Uterus (tissue), 2 donors: ENCODE data around the gene VPS52.

Source experiments
- POLR2A ChIP-seq, 2 donors: fragments of 450-650 bp; IDR thresholded peaks; one replicate each; pipeline ENCODE4 v1.6.1; 2016; ENCODE audit warnings: antibody characterized with exemption in 2 of 2, mild to moderate bottlenecking in 1 of 2, moderate library complexity in 1 of 2
- TF ChIP-seq, protein P1 (sequence below), 4 experiments: fragments of 200-600 bp in 2 of 4; fragments of 450-650 bp in 2 of 4; sonication (generic) in 2 of 4; IDR thresholded peaks; one replicate each; pipeline ENCODE4 v1.5.1; 2016 to 2019; ENCODE audit warnings: antibody characterized with exemption in 4 of 4, mild to moderate bottlenecking in 2 of 4, moderate library complexity in 1 of 4

- TF ChIP-seq POLR2A (IDR thresholded peaks at IDR 0.05) = no peak
- TF ChIP-seq, protein P1, sequence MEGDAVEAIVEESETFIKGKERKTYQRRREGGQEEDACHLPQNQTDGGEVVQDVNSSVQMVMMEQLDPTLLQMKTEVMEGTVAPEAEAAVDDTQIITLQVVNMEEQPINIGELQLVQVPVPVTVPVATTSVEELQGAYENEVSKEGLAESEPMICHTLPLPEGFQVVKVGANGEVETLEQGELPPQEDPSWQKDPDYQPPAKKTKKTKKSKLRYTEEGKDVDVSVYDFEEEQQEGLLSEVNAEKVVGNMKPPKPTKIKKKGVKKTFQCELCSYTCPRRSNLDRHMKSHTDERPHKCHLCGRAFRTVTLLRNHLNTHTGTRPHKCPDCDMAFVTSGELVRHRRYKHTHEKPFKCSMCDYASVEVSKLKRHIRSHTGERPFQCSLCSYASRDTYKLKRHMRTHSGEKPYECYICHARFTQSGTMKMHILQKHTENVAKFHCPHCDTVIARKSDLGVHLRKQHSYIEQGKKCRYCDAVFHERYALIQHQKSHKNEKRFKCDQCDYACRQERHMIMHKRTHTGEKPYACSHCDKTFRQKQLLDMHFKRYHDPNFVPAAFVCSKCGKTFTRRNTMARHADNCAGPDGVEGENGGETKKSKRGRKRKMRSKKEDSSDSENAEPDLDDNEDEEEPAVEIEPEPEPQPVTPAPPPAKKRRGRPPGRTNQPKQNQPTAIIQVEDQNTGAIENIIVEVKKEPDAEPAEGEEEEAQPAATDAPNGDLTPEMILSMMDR (IDR thresholded peaks at IDR 0.05) = no peak
Observed at GRCh38 chr6:33279257-33279695, 7.6 kb upstream of the VPS52 start.
